ENCODE results near the gene RBM38.

Gene RBM38

GRCh38 chr20:57451431-57451794 is 60.2 kb downstream of the RBM38 start:
- CTCF ChIA-PET, result no interaction called here
- no peak overlapping the region for H3K27ac ChIP-seq (ENCODE audit: extremely low read depth, low read depth, low read length)

GRCh38 chr20:57451795-57452661 is 60.8 kb downstream of the RBM38 start:
- H3K9me3 ChIP-seq (ENCODE audit: control insufficient read depth, insufficient read depth, low read depth, low read length), result no peaks in the 10 kb centered on the region
- POLR2A ChIA-PET, result no interaction called here
- H3K27ac ChIP-seq (ENCODE audit: extremely low read depth, low read depth, low read length), result no peak overlapping the region
- no peak overlapping the region for H3K4me3 ChIP-seq (ENCODE audit: low read depth, low read length)
- no peaks in the 10 kb centered on the region for H3K4me1 ChIP-seq (ENCODE audit: control insufficient read depth, insufficient read depth, low read length)
- CTCF ChIA-PET, result no interaction called here
- H3K36me3 ChIP-seq (ENCODE audit: control insufficient read depth in 2 of 2, insufficient read depth in 1 of 2, low read length in 2 of 2), result no peaks in the 10 kb centered on the region
- TF ChIP-seq ZNF692 (tag by site-specific recombination; IDR thresholded peaks at IDR 0.05) (no peak), ZNF660 (tag by site-specific recombination; IDR thresholded peaks at IDR 0.05) (no peak), ZNF354C (tag by site-specific recombination; IDR thresholded peaks at IDR 0.05; ENCODE audit: borderline replicate concordance, low read depth) (no peak), PRDM10 (tag by site-specific recombination; IDR thresholded peaks at IDR 0.05) (no peak), ZBTB44 (tag by site-specific recombination; IDR thresholded peaks at IDR 0.05) (no peak), ZNF549 (tag by site-specific recombination; IDR thresholded peaks at IDR 0.05) (no peak), ZBTB10 (tag by site-specific recombination; IDR thresholded peaks at IDR 0.05) (no peak), ZNF138 (tag by site-specific recombination; IDR thresholded peaks at IDR 0.05; ENCODE audit: borderline replicate concordance) (no peak), ELK4 (IDR thresholded peaks at IDR 0.05; ENCODE audit: borderline replicate concordance, low read depth, low read length) (no peak), ZNF785 (tag by site-specific recombination; IDR thresholded peaks at IDR 0.05) (no peak), ZNF530 (tag by site-specific recombination; IDR thresholded peaks at IDR 0.05; ENCODE audit: low read depth) (no peak), ZNF423 (tag by site-specific recombination; IDR thresholded peaks at IDR 0.05) (no peak), ZNF777 (tag by site-specific recombination; IDR thresholded peaks at IDR 0.05; ENCODE audit: borderline replicate concordance) (no peak)

More at GRCh38 chr20:57451431-57451794, 60.2 kb downstream of the RBM38 start:
- no peak for TF ChIP-seq FEZF1 (tag by site-specific recombination; IDR thresholded peaks at IDR 0.05)
- no peak for TF ChIP-seq ZSCAN16 (tag by site-specific recombination; IDR thresholded peaks at IDR 0.05)
- no peak for TF ChIP-seq OSR2 (tag by site-specific recombination; IDR thresholded peaks at IDR 0.05)
- no peak for TF ChIP-seq ZNF223 (tag by site-specific recombination; IDR thresholded peaks at IDR 0.05)
- TF ChIP-seq SP3 (tag by site-specific recombination; IDR thresholded peaks at IDR 0.05), result no peak
- no peak for TF ChIP-seq ZNF280C (tag by site-specific recombination; IDR thresholded peaks at IDR 0.05)
- TF ChIP-seq ZNF585B (tag by site-specific recombination; IDR thresholded peaks at IDR 0.05), result no peak
- TF ChIP-seq RBAK (tag by site-specific recombination; IDR thresholded peaks at IDR 0.05), result no peak
- no peak for TF ChIP-seq MYNN (tag by site-specific recombination; IDR thresholded peaks at IDR 0.05; ENCODE audit: borderline replicate concordance)
- no peak for TF ChIP-seq GFI1B (tag by site-specific recombination; IDR thresholded peaks at IDR 0.05)
- Histone ChIP-seq H3K36me3 (ENCODE audit: control insufficient read depth in 2 of 2, insufficient read depth in 1 of 2, low read length in 2 of 2) (no peaks in the 10 kb centered on the region), H3K4me3 (ENCODE audit: low read depth, low read length) (no peak overlapping the region), H3K4me1 (ENCODE audit: control insufficient read depth, insufficient read depth, low read length) (no peaks in the 10 kb centered on the region), H3K9me3 (ENCODE audit: control insufficient read depth, insufficient read depth, low read depth, low read length) (no peaks in the 10 kb centered on the region)
- POLR2A ChIA-PET, result no interaction called here
